IPS-NIHi7 (cell line): ENCODE measurements around the gene SELPLG.
"Not testable (repeated sequence)": the region's sequence is repeated elsewhere in the genome, so short reads cannot be mapped to it uniquely, and the experiment has no call there.

Source experiments
- DNase-seq: peaks from one replicate; pipeline ENCODE4 v3.0.0; 2012; ENCODE audit warnings: mixed read lengths; ENCODE audit errors: extremely low spot score

The SELPLG gene

GRCh38 chr12:108633534-108634248 lies at the start of gene SELPLG:
TSS of gene SELPLG (minus strand) at chr12:108633894. CDS start at chr12:108624307, 9,587 bp downstream.
- DNase-seq, result no peak

- no peak for DNase-seq
Observed at GRCh38 chr12:108681317-108681716, 47.6 kb upstream of the SELPLG start.

- no peak for DNase-seq
Observed at GRCh38 chr12:108679106-108679681, 45.5 kb upstream of the SELPLG start.

- DNase-seq, result no peak
Observed at GRCh38 chr12:108678104-108678730, 44.5 kb upstream of the SELPLG start.

- DNase-seq, result no peak
Observed at GRCh38 chr12:108677381-108677780, 43.7 kb upstream of the SELPLG start.

- DNase-seq, result no peak
Observed at GRCh38 chr12:108676707-108677106, 43.0 kb upstream of the SELPLG start.

- no peak for DNase-seq
Observed at GRCh38 chr12:108675792-108676191, 42.1 kb upstream of the SELPLG start.

GRCh38 chr12:108672054-108672453 lies 38.4 kb upstream of the SELPLG start:
- no peak for DNase-seq

- DNase-seq, result no peak
Observed at GRCh38 chr12:108671110-108671509, 37.4 kb upstream of the SELPLG start.

GRCh38 chr12:108670066-108670631 lies 36.5 kb upstream of the SELPLG start:
- no peak for DNase-seq

GRCh38 chr12:108668542-108668941 lies 34.8 kb upstream of the SELPLG start:
- no peak for DNase-seq

- DNase-seq, result no peak
Observed at GRCh38 chr12:108668063-108668462, 34.4 kb upstream of the SELPLG start.

GRCh38 chr12:108667349-108667748 lies 33.7 kb upstream of the SELPLG start:
- DNase-seq, result no peak

GRCh38 chr12:108666401-108666881 lies 32.7 kb upstream of the SELPLG start:
- no peak for DNase-seq

- no peak for DNase-seq
Observed at GRCh38 chr12:108665608-108666202, 32.0 kb upstream of the SELPLG start.

GRCh38 chr12:108664338-108665258 lies 30.9 kb upstream of the SELPLG start:
- peak; percentile 82 for DNase-seq

- DNase-seq, result no peak
Observed at GRCh38 chr12:108663324-108664015, 29.8 kb upstream of the SELPLG start.

GRCh38 chr12:108658115-108658514 lies 24.4 kb upstream of the SELPLG start:
- DNase-seq, result not testable (repeated sequence)

- no peak for DNase-seq
Observed at GRCh38 chr12:108657130-108657745, 23.5 kb upstream of the SELPLG start.

GRCh38 chr12:108656247-108656646 lies 22.6 kb upstream of the SELPLG start:
- DNase-seq, result not testable (repeated sequence)
